ENCODE data around the gene SLC12A8.

SLC12A8 gene

GRCh38 chr3:125150525-125151441 is 61.8 kb downstream of the SLC12A8 start:
- peak; percentile 79 for DNase-seq

DNA sequence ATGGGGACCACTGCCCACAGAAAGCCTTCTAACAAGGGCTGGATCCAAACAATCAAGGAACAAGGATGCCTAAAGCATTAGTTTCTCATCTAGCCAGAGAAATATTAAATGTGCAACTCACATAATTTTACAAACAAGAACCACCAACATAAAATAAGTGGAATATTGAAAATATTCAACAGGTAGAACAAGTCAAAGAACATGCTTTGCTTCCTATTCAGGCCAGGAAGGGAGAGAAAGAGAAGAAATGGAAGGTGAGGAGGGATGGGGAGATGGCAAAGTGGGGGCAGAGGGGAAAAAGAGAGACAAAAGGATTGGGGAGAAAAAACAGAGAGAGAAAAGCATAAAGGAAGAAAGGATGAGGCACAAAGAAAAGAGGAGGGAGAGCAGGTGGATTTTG is 63.1 kb downstream of the SLC12A8 start:
- no peak for DNase-seq

- no peak for DNase-seq
Observed at GRCh38 chr3:125148836-125149235, 63.7 kb downstream of the SLC12A8 start.

- no peak for DNase-seq
Observed at GRCh38 chr3:125148016-125148812, 64.3 kb downstream of the SLC12A8 start.

DNA sequence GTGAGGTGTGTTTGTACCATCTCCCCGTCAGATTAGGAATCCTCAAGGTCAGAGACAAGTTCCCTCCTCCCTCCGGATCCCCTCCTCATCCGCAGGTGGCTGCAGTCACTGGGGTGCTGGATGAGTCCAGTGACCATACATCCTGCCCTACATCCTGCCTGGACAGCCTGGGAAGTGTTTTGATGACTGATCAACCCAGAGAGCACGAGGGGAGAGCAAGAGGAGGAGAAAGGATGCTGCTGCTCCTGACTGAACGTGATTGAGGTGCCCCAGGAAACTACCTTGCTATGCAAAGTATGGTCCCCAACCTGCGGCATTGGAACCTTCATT is 65.1 kb downstream of the SLC12A8 start:
- DNase-seq, result no peak

GRCh38 chr3:125146626-125147490 is 65.7 kb downstream of the SLC12A8 start:
- DNase-seq, result no peak

- DNase-seq, result no peak
Observed at GRCh38 chr3:125145751-125146475, 66.6 kb downstream of the SLC12A8 start.

DNA sequence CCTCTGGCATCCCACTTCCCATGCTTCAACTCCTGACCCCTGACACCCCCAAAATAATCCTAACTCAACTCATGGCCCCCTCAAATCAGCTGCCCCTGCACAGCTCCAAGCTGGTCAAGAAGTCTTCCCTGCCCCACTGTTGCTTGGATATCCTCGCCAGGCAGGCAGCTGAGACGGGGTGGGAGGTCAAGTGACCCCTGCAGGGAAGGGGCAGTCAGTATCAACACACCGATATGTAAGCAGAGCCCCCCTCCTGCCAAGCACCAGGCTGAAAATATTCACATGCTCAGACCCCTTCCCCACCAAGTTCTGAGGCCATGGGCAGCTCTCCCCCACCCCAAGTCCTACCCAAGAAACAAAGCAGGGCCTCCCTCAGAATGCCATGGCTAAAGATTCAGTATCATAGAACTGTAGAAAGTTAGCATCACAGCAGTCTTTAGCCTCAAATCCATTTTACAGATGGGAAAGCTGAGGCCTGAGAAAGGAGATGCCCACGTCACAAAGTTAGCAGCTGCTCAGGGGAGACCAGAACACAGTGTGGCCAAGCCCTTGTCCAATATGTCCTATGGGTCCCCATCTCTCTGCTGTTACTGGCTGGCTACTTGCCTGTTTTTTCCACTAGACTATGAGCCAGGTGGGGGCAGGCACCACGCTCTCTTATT is 67.8 kb downstream of the SLC12A8 start:
- no peak for DNase-seq

- DNase-seq, result no peak
Observed at GRCh38 chr3:125143982-125144652, 68.4 kb downstream of the SLC12A8 start.

- DNase-seq, result no peak
Observed at GRCh38 chr3:125143538-125143937, 69.0 kb downstream of the SLC12A8 start.

GRCh38 chr3:125142940-125143339 is 69.6 kb downstream of the SLC12A8 start:
- DNase-seq, result no peak

DNA sequence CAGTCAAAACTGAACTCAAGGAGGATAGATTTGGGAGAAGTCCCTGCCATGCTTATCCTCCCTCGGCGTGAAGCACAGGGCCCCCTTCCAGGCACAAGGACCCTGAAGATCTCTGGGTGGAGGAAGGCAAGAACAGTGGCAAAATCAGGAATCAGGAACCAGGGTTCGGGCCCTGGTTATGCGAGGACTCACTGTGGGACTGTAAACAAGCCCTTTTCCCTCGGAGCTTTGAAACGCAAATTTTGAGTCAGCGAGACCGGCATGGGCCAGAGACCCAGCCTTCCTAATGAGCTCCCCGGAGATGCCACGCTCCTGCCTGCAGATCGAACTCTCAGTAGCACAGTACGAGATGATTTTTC is 70.1 kb downstream of the SLC12A8 start:
- DNase-seq, result no peak

DNA sequence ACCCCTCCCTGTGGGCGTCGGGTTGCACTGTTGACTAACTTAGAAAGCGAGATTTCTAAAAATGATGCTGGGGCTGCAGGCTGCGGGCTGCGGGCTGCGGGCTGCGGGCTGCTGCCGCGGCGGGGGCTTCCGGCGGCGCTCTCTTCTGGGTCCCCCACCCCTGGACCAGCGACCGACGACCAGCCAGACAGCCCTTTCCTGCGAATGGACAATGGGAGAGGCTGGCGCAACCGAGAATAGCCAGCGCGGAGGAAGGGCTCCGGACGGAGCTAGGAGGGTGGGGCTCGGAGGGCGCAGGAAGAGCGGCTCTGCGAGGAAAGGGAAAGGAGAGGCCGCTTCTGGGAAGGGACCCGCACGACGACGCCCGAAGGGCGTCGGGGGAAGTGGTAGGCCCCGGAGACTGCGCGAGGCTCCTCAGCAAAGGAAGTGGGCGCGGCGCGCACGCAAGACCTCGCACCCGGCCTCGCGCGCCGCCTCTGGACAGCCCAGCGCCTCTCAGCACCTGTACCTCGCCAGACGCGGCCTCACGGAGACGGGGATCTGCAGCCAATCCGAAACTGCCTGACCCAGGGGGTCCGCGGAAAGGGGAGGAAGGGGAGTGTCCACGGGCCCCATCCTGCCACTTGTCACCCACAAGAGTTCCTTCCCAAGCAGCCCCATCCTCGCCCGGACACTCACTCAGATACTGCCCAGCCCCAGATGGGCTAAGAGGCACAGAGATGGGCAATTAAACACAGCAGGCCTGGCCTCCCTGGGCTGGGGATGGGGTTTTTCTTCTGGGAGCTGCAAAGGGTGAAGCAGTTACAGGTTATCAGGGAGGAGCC is 70.7 kb downstream of the SLC12A8 start:
- DNase-seq, result peak; percentile 83

DNA sequence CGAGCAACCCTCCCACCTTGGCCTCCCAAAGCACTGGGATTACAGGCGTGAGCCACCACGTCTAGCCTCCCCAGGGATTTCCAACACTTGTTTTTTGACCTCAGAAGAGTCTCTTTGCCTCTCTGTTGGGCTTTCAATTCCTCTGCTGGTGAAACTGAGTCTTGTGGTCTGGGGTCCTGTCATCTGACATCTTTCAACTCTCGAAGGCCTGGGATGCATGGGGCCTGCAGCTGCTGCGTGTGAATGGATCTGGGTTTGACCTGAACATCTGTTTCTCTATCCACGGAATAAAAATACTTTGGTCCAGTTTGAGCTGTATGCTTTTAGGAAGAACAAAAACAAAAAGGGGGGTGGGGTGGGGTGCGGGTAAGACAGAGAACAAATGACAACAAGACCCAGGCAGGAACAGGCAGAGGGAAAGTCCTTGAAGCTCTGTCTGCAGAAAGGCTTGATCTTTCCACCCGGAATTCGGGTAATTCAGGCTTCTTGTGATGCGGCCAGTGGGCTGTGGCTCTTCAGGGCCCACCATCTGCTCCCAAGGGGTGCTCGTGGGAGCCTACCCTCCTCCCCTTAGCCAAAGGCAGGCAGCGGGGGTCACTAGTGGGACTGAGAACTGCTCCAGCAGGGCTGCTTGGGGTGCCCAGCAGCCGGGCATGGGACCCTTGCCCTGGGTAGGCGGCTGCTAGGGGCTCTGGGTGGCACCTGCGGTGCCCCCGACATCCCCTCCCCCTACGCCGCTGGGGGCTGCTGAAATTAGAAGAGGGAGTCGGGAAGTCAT is 71.5 kb downstream of the SLC12A8 start:
- no peak for DNase-seq

DNA sequence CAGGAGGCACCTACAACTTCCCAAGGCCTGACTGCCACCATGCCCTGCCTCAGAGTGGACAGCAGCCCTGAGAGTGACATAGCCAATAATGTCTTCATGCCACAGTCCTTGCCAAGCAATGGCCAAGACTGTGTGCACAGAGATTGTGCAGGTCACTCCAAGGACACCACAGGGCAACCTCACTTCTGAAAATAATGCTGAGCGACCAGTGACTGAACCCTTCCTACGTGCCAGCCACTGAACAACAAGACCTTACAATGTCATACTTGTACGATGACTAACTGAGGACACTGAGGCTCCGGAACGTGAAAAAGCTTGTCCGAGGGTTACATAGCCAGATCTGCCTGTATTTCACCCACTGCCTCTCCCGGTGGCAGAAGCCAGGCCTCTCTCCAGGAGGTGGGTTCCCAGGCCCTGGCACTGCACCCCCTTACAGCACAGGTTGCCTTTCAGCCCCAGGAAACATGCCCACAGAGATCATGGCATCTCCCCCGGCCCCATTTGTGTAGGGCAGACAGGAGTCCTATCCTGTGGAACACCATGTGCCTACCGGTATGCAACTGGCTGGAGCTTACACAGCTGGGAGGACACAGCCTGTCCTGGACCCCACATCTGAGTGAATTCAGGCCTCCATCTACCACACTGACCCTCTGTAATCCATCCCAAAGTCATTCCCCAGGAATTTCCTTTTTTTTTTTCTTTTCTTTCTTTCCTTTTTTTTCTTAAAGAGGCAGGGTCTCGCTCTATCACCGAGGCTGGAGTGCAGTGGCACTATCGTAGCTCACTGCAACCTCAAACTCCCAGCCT is 72.3 kb downstream of the SLC12A8 start:
- no peak for DNase-seq

GRCh38 chr3:125139386-125139785 is 73.2 kb downstream of the SLC12A8 start:
- DNase-seq, result no peak

GRCh38 chr3:125137358-125138033 is 75.1 kb downstream of the SLC12A8 start:
- no peak for DNase-seq

- DNase-seq, result no peak
Observed at GRCh38 chr3:125136966-125137357, 75.6 kb downstream of the SLC12A8 start.
